Measurements from ENCODE around the gene TMEM156. TPM values are rescaled to one million over a fixed set of nuclear protein-coding genes. Genes with fewer than 3 reads are reported as not detected.

TMEM156 gene
- total and polyA plus RNA-seq, 2 experiments from 2014 or later = not detected

DNA sequence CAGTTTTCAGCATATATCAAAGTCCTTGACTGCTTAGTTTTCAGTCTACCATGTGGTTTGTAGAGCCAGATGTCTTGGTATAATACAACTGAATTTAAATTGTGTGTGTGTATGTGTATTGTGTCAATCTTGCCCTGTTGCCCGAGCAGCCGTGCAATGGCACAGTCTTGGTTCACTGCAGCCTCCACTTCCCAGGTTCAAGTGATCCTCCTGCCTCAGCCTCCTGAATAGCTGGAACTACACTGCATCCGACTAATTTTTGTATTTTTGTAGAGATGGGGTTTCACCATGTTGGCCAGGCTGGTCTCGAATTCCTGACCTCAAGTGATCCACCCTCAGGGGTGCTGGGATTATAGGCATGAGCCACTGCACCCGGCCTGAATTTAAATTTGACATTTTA is 23.8 kb upstream of the TMEM156 start:
- Mint-ChIP-seq H3K9me3 (no peaks in the 10 kb centered on the region), H3K27me3 (ENCODE audit: insufficient read depth, low read depth, poor library complexity) (no peaks in the 10 kb centered on the region), H3K36me3 (ENCODE audit: low read depth) (no peaks in the 10 kb centered on the region), H3K4me1 (peaks cover 20% of the 10 kb centered on the region), H3K4me3 (no peak overlapping the region), H3K27ac (no peak overlapping the region)
- Histone ChIP-seq H2AFZ (no peak overlapping the region), H3F3A (replicated peaks; ENCODE audit: low read depth) (no peaks in the 10 kb centered on the region), H3K4me2 (no peak overlapping the region), H3K4me1 (ENCODE audit: insufficient read depth) (peaks cover 7% of the 10 kb centered on the region), H3K9me2 (ENCODE audit: insufficient read depth) (no peaks in the 10 kb centered on the region), H3K79me2 (replicated peaks; ENCODE audit: insufficient read depth) (peaks cover 35% of the 10 kb centered on the region; the same call in 1 of the 2 replicates), H3K4me3 (no peak overlapping the region), H3K27me3 (ENCODE audit: insufficient read depth) (no peaks in the 10 kb centered on the region), H3K27ac (ENCODE audit: low read depth) (no peak overlapping the region), H3K36me3 (ENCODE audit: insufficient read depth) (no peaks in the 10 kb centered on the region), H4K20me1 (replicated peaks; ENCODE audit: insufficient read depth) (no peaks in the 10 kb centered on the region)
- DNase-seq (ENCODE audit: low spot score) (no peak), ATAC-seq (no peak)
- TF ChIP-seq JUNB (IDR thresholded peaks at IDR 0.05; ENCODE audit: unreplicated experiment) (no peak), NANOG (IDR thresholded peaks at IDR 0.05; ENCODE audit: borderline replicate concordance) (no peak), STAT1 (IDR thresholded peaks at IDR 0.05; ENCODE audit: unreplicated experiment) (no peak), POLR2AphosphoS5 (IDR thresholded peaks at IDR 0.05; ENCODE audit: low read depth) (no peak), ZNF331 (CRISPR knock-in tag; IDR thresholded peaks at IDR 0.05; ENCODE audit: low read depth) (no peak), ZNF114 (CRISPR knock-in tag; IDR thresholded peaks at IDR 0.05) (no peak), EZH2 (IDR thresholded peaks at IDR 0.05; ENCODE audit: low read depth, unreplicated experiment) (no peak), EZH2phosphoT487 (IDR thresholded peaks at IDR 0.05; ENCODE audit: unreplicated experiment) (no peak), ETS1 (IDR thresholded peaks at IDR 0.05) (no peak), ZNF462 (CRISPR knock-in tag; IDR thresholded peaks at IDR 0.05) (no peak), CREB1 (CRISPR knock-in tag; IDR thresholded peaks at IDR 0.05; ENCODE audit: low read depth) (no peak)
- TF ChIP-seq, protein P1, sequence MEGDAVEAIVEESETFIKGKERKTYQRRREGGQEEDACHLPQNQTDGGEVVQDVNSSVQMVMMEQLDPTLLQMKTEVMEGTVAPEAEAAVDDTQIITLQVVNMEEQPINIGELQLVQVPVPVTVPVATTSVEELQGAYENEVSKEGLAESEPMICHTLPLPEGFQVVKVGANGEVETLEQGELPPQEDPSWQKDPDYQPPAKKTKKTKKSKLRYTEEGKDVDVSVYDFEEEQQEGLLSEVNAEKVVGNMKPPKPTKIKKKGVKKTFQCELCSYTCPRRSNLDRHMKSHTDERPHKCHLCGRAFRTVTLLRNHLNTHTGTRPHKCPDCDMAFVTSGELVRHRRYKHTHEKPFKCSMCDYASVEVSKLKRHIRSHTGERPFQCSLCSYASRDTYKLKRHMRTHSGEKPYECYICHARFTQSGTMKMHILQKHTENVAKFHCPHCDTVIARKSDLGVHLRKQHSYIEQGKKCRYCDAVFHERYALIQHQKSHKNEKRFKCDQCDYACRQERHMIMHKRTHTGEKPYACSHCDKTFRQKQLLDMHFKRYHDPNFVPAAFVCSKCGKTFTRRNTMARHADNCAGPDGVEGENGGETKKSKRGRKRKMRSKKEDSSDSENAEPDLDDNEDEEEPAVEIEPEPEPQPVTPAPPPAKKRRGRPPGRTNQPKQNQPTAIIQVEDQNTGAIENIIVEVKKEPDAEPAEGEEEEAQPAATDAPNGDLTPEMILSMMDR (conservative IDR thresholded peaks at IDR 0.05; ENCODE audit: low read depth in 2 of 2) = no peak
- TF ChIP-seq, protein P2, sequence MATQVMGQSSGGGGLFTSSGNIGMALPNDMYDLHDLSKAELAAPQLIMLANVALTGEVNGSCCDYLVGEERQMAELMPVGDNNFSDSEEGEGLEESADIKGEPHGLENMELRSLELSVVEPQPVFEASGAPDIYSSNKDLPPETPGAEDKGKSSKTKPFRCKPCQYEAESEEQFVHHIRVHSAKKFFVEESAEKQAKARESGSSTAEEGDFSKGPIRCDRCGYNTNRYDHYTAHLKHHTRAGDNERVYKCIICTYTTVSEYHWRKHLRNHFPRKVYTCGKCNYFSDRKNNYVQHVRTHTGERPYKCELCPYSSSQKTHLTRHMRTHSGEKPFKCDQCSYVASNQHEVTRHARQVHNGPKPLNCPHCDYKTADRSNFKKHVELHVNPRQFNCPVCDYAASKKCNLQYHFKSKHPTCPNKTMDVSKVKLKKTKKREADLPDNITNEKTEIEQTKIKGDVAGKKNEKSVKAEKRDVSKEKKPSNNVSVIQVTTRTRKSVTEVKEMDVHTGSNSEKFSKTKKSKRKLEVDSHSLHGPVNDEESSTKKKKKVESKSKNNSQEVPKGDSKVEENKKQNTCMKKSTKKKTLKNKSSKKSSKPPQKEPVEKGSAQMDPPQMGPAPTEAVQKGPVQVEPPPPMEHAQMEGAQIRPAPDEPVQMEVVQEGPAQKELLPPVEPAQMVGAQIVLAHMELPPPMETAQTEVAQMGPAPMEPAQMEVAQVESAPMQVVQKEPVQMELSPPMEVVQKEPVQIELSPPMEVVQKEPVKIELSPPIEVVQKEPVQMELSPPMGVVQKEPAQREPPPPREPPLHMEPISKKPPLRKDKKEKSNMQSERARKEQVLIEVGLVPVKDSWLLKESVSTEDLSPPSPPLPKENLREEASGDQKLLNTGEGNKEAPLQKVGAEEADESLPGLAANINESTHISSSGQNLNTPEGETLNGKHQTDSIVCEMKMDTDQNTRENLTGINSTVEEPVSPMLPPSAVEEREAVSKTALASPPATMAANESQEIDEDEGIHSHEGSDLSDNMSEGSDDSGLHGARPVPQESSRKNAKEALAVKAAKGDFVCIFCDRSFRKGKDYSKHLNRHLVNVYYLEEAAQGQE (IDR thresholded peaks at IDR 0.05; ENCODE audit: unreplicated experiment) = no peak
